Effector CD8-positive, alpha-beta T cell (primary cell): ENCODE results near the gene SPRR2A.
"Not testable (repeated sequence)": the region's sequence is repeated elsewhere in the genome, so short reads cannot be mapped to it uniquely, and the experiment has no call there.

Source experiments
- DNase-seq: peaks from one replicate; lab custom pipeline; 2025; lab: John Stamatoyannopoulos, UW

SPRR2A gene

DNA sequence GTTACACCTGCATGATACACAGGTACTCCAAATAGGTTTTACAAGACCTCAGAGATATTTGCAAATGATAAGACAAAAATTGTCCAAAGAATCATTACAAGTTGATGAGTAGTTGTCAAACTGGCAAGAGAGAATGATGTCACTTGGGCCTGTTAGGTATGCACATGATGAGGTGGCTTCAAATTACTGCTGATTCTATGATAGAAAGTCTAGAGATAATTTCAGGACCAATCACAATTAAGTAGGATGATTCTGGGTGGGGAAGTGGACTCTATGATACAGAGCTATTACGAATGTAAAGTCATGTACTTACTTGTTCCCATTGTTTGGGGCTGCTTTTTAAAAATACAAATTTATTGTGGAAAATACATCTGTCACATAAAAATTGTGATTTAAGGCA is 31.5 kb downstream of the SPRR2A start:
- DNase-seq: no peak

GRCh38 chr1:153024413-153024812 is 32.9 kb downstream of the SPRR2A start:
- DNase-seq: no peak

DNA sequence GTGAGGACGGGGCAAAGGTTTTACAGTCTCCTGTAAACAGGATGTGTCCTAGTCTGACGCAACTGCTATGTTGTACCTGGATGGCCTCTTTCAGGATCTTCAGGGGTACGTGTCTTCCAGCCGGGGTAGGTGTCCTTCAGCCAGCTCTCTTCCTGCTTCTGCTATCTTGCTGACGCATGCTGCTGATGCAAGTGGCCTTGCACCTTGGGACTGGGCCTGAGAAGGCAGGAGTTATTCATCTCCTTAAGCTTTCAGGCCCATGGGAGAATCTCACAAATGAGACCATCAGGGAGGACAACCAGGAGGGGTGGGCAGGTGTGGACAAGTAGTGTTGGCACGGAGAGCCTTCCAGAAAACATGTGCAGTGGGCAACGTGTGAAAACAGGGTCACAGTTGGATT is 34.2 kb downstream of the SPRR2A start:
- DNase-seq: no peak

DNA sequence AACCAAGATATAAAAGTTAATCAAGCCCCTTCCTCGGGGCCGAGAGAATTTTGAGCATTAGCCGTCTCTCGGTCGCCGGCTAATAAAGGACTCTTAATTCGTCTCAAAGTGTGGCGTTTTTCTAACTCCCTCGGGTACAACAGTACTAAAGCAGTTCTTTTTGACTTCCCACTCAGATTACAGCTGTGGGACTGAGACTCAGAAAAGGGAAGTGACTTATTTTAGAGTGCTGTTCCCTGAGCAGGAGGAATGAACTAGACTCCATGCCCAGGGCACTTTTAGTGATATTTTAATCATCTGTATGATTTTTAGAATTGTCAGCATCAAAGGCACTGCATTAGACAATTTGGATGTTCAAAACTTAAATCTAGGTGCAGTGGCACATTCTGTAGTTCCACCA is 35.0 kb downstream of the SPRR2A start:
- not testable (repeated sequence) for DNase-seq

GRCh38 chr1:153021829-153022228 is 35.5 kb downstream of the SPRR2A start:
- not testable (repeated sequence) for DNase-seq

GRCh38 chr1:153011235-153011758 is 46.0 kb downstream of the SPRR2A start:
- DNase-seq: not testable (repeated sequence)
